Activated naive CD8-positive, alpha-beta T cell (primary cell): ENCODE data around the gene THPO.

Source experiments
- H3K27ac Mint-ChIP-seq: one replicate; pipeline ENCODE4 v1.8.0; 2021; ENCODE audit warnings: mixed read lengths
- H3K27me3 Mint-ChIP-seq: one replicate; pipeline ENCODE4 v1.8.0; 2021; ENCODE audit warnings: mixed read lengths
- H3K36me3 Mint-ChIP-seq: one replicate; pipeline ENCODE4 v1.8.0; 2021; ENCODE audit warnings: mixed read lengths
- H3K4me1 Mint-ChIP-seq: one replicate; pipeline ENCODE4 v1.8.0; 2021; ENCODE audit warnings: low read depth, mixed read lengths
- H3K4me3 Mint-ChIP-seq: one replicate; pipeline ENCODE4 v1.8.0; 2021; ENCODE audit warnings: mild to moderate bottlenecking, mixed read lengths
- H3K9me3 Mint-ChIP-seq: one replicate; pipeline ENCODE4 v1.8.0; 2021; ENCODE audit warnings: low read depth, mixed read lengths

The THPO gene

DNA sequence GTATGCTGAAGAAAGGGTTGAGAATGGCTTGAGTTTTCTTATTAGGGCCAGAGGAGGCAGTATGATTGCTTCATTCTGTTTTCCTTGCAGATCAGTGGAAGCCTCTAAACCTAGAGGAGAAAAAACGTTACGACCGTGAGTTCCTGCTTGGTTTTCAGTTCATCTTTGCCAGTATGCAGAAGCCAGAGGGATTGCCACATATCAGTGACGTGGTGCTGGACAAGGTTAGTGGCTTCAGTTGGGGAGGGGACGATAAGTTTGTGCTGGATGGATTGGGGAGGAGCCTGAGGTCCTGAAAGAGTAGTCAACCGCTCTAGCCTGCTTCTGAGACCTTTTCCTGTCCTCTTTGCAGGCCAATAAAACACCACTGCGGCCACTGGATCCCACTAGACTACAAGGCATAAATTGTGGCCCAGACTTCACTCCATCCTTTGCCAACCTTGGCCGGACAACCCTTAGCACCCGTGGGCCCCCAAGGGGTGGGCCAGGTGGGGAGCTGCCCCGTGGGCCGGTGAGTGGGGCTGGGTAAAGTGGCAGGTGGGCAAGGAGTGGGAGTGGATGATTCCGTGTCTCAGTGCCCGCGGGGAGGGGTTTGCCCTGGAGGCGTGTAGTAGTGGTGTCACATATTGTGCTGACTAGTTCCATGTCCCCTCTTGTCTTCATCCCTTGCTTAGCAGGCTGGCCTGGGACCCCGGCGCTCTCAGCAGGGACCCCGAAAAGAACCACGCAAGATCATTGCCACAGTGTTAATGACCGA lies 55.1 kb downstream of the THPO start:
- Mint-ChIP-seq H3K27me3 (no peaks in the 10 kb centered on the region), H3K9me3 (no peaks in the 10 kb centered on the region), H3K27ac (peak overlapping the region; percentile 11), H3K4me3 (no peak overlapping the region), H3K4me1 (peaks cover 27% of the 10 kb centered on the region), H3K36me3 (peaks cover 9% of the 10 kb centered on the region)
